Left renal pelvis (tissue), 4 donors: ENCODE results near the gene GSTO2. TPM values are rescaled to one million over a fixed set of nuclear protein-coding genes. Genes with fewer than 3 reads are reported as not detected.

Experiments used
- DNase-seq, 4 donors: peaks; one replicate each; pipeline ENCODE4 v3.0.0-alpha.2; 2013; ENCODE audit warnings: low read depth in 4 of 4, low spot score in 3 of 4
- polyA plus RNA-seq, 4 donors: library from polyadenylated mRNA; unstranded; fragments of 120-200 nt; gene quantifications; one replicate each; pipeline ENCODE4 v1.2.1, GENCODE V29; 2013; ENCODE audit not compliant: insufficient read length in 4 of 4

GSTO2 gene
- polyA plus RNA-seq, 4 donors = 13.2 to 40.2 (median 27.5) TPM

- DNase-seq = no peak
Observed at GRCh38 chr10:104277785-104278184, 8.8 kb downstream of the GSTO2 start.

- no peak for DNase-seq
Observed at GRCh38 chr10:104279550-104280259, 10.7 kb downstream of the GSTO2 start.

- DNase-seq = no peak
Observed at GRCh38 chr10:104281694-104282093, 12.7 kb downstream of the GSTO2 start.

- no peak for DNase-seq
Observed at GRCh38 chr10:104284846-104285245, 15.9 kb downstream of the GSTO2 start.

- no peak for DNase-seq
Observed at GRCh38 chr10:104286939-104287338, 18.0 kb downstream of the GSTO2 start.

- DNase-seq = no peak
Observed at GRCh38 chr10:104288355-104288754, 19.4 kb downstream of the GSTO2 start.

GRCh38 chr10:104291439-104291951 is 22.5 kb downstream of the GSTO2 start:
- DNase-seq = peak in 2 of 4 donors; percentile 56 to 77

- no peak for DNase-seq
Observed at GRCh38 chr10:104293011-104293410, 24.0 kb downstream of the GSTO2 start.

- DNase-seq = no peak
Observed at GRCh38 chr10:104293781-104294321, 24.9 kb downstream of the GSTO2 start.

- no peak for DNase-seq
Observed at GRCh38 chr10:104296687-104297436, 27.9 kb downstream of the GSTO2 start.

- DNase-seq = no peak
Observed at GRCh38 chr10:104297697-104298660, 29.0 kb downstream of the GSTO2 start.

- no peak for DNase-seq
Observed at GRCh38 chr10:104299031-104299904, 30.3 kb downstream of the GSTO2 start.

- DNase-seq = no peak
Observed at GRCh38 chr10:104300002-104300735, 31.2 kb downstream of the GSTO2 start.

GRCh38 chr10:104300736-104301292 is 31.8 kb downstream of the GSTO2 start:
- no peak for DNase-seq

- no peak for DNase-seq
Observed at GRCh38 chr10:104301907-104302690, 33.1 kb downstream of the GSTO2 start.

GRCh38 chr10:104303594-104304355 is 34.8 kb downstream of the GSTO2 start:
- DNase-seq = no peak

GRCh38 chr10:104304356-104304745 is 35.4 kb downstream of the GSTO2 start:
- DNase-seq = no peak
